ENCODE results near the gene ZG16B.

- no peak for TF ChIP-seq FOXM1 (IDR thresholded peaks at IDR 0.05; ENCODE audit: borderline replicate concordance)
- TF ChIP-seq HDGF (IDR thresholded peaks at IDR 0.05; ENCODE audit: borderline replicate concordance): no peak
- TF ChIP-seq SUZ12 (IDR thresholded peaks at IDR 0.05): no peak
- TF ChIP-seq SP1 (IDR thresholded peaks at IDR 0.05): no peak
- no peak for TF ChIP-seq TARDBP (IDR thresholded peaks at IDR 0.05)
- no peak for TF ChIP-seq BHLHE40 (IDR thresholded peaks at IDR 0.05; ENCODE audit: borderline replicate concordance)
- no peak for TF ChIP-seq NFRKB (IDR thresholded peaks at IDR 0.05)
- TF ChIP-seq FOXK2 (IDR thresholded peaks at IDR 0.05): no peak
- no peak for TF ChIP-seq ELF4 (IDR thresholded peaks at IDR 0.05)
- no peak for TF ChIP-seq LEF1 (IDR thresholded peaks at IDR 0.05; ENCODE audit: borderline replicate concordance)
- no peak for TF ChIP-seq CTBP1 (IDR thresholded peaks at IDR 0.05; ENCODE audit: borderline replicate concordance)
- TF ChIP-seq FOXA1 (IDR thresholded peaks at IDR 0.05): no peak
These were observed 7.6 kb upstream of the ZG16B start for GRCh38 chr16:2822496-2822895.

Measured in HEK293T (cell line).